MM.1S (cell line): Measurements from ENCODE around the gene DDB1.

Experiments used
- DNase-seq: peaks from one replicate; pipeline ENCODE4 v3.0.0-alpha.2; 2015
- H2AFZ ChIP-seq: fragments of 300-600 bp; sonication (generic); 2 replicates; pipeline ENCODE4 v1.6.0; 2016; ENCODE audit warnings: antibody characterized with exemption, low read length
- H3F3A ChIP-seq: fragments of 300-600 bp; sonication (generic); 2 replicates; pipeline ENCODE4 v1.6.1; 2016; ENCODE audit warnings: mild to moderate bottlenecking, antibody characterized with exemption, low read length, moderate library complexity, mixed read lengths; ENCODE audit not compliant: insufficient read depth
- H3K27ac ChIP-seq: fragments of 300-600 bp; sonication (generic); 2 replicates; pipeline ENCODE4 v1.5.1; 2016; ENCODE audit warnings: mild to moderate bottlenecking, low read length
- H3K27me3 ChIP-seq: fragments of 300-600 bp; sonication (generic); replicated peaks from 2 replicates; pipeline ENCODE4 v1.6.0; 2016; ENCODE audit warnings: low read length; ENCODE audit not compliant: insufficient read depth
- H3K36me3 ChIP-seq: fragments of 300-600 bp; sonication (generic); replicated peaks from 2 replicates; pipeline ENCODE4 v1.6.1; 2016; ENCODE audit warnings: mild to moderate bottlenecking, low read length, mixed read lengths; ENCODE audit not compliant: insufficient read depth
- H3K4me1 ChIP-seq: fragments of 300-600 bp; sonication (generic); 2 replicates; pipeline ENCODE4 v1.6.1; 2016; ENCODE audit warnings: low read length, mixed read lengths
- H3K4me2 ChIP-seq: fragments of 300-600 bp; sonication (generic); 2 replicates; pipeline ENCODE4 v1.6.0; 2016; ENCODE audit warnings: low read depth, low read length
- H3K4me3 ChIP-seq: fragments of 300-600 bp; sonication (generic); 2 replicates; pipeline ENCODE4 v1.5.1; 2016; ENCODE audit warnings: low read length, mixed read lengths
- H3K79me2 ChIP-seq: fragments of 300-600 bp; sonication (generic); 2 replicates; pipeline ENCODE4 v1.6.1; 2016; ENCODE audit warnings: mixed run types, low read length, mixed read lengths
- H3K9ac ChIP-seq: fragments of 300-600 bp; sonication (generic); 2 replicates; pipeline ENCODE4 v1.6.1; 2016; ENCODE audit warnings: low read length, mixed read lengths
- H3K9me2 ChIP-seq: fragments of 300-600 bp; sonication (generic); replicated peaks from 2 replicates; pipeline ENCODE4 v1.6.1; 2016; ENCODE audit warnings: mild to moderate bottlenecking, low read length, mixed read lengths; ENCODE audit not compliant: insufficient read depth
- H3K9me3 ChIP-seq: fragments of 300-600 bp; sonication (generic); replicated peaks from 2 replicates; pipeline ENCODE4 v1.6.1; 2016; ENCODE audit warnings: mild to moderate bottlenecking, low read length, mixed read lengths; ENCODE audit not compliant: insufficient read depth
- H4K20me1 ChIP-seq: fragments of 300-600 bp; sonication (generic); 2 replicates; pipeline ENCODE4 v1.6.1; 2016; ENCODE audit warnings: mild to moderate bottlenecking, low read length, moderate library complexity, mixed read lengths; ENCODE audit not compliant: insufficient read depth
- EZH2 ChIP-seq: fragments of 300-600 bp; sonication (generic); optimal IDR thresholded peaks from 2 replicates; pipeline ENCODE3; 2017; ENCODE audit warnings: low read depth, mild to moderate bottlenecking, antibody characterized with exemption, low read length, mixed read lengths
- EZH2phosphoT487 ChIP-seq: fragments of 300-600 bp; sonication (generic); IDR thresholded peaks from 2 replicates; pipeline ENCODE4 v1.6.1; 2018; ENCODE audit warnings: antibody characterized with exemption, low read length
- TF ChIP-seq, protein P1 (sequence below): fragments of 300-600 bp; sonication (generic); IDR thresholded peaks from 2 replicates; pipeline ENCODE4 v1.5.1; 2016; ENCODE audit warnings: antibody characterized with exemption, low read length, mixed read lengths

The DDB1 gene

DNA sequence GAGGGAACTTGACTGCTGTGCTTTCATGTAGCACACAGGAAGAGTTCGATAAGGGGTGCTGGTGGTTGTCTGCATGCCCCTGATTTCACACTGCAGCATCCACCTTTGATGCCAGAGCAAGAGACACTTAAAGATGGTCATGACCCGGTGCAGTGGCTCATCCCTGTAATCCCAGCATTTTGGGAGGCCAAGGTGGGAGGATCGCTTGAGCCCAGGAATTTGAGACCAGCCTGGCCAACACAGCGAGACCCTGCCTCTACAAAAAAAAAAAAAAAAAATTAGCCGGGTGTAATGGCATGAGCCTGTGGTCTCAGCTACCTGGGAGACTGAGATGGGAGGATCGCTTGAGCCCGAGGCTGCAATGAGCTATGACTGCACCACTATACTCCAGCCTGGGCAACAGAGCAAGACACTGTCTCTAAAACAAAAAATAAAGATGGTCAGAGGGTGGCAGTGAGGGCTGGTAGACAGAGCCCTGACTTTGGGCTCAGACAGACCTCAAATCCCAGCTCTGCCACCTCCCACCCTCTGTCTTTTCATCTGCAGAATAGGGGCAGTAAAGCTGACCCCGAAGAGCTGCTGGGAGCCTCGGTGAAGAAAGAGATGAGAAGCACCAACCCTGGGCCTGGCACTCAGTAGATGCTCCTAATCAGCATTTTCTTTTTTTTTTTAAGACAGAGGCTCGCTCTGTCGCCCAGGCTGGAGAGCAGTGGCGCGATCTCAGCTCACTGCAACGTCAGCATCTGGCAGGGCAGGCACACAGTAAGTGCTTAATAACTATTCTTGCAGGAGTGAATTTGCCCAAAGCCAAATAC lies 55.5 kb downstream of the DDB1 start:
- no peak overlapping the region for H2AFZ ChIP-seq
- no peaks in the 10 kb centered on the region for H3K9me2 ChIP-seq
- H3K9me3 ChIP-seq: no peaks in the 10 kb centered on the region
- H3K36me3 ChIP-seq: no peaks in the 10 kb centered on the region
- TF ChIP-seq EZH2phosphoT487: no peak
- TF ChIP-seq EZH2: no peak
- TF ChIP-seq, protein P1, sequence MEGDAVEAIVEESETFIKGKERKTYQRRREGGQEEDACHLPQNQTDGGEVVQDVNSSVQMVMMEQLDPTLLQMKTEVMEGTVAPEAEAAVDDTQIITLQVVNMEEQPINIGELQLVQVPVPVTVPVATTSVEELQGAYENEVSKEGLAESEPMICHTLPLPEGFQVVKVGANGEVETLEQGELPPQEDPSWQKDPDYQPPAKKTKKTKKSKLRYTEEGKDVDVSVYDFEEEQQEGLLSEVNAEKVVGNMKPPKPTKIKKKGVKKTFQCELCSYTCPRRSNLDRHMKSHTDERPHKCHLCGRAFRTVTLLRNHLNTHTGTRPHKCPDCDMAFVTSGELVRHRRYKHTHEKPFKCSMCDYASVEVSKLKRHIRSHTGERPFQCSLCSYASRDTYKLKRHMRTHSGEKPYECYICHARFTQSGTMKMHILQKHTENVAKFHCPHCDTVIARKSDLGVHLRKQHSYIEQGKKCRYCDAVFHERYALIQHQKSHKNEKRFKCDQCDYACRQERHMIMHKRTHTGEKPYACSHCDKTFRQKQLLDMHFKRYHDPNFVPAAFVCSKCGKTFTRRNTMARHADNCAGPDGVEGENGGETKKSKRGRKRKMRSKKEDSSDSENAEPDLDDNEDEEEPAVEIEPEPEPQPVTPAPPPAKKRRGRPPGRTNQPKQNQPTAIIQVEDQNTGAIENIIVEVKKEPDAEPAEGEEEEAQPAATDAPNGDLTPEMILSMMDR: no peak
- H3K79me2 ChIP-seq: no peaks in the 10 kb centered on the region
- H3K4me2 ChIP-seq: no peak overlapping the region
- peak; percentile 36 for DNase-seq
- H3K4me3 ChIP-seq: no peak overlapping the region
- H3F3A ChIP-seq: no peaks in the 10 kb centered on the region
- no peaks in the 10 kb centered on the region for H4K20me1 ChIP-seq
- H3K27ac ChIP-seq: peak overlapping the region; percentile 49; the same call in 1 of the 2 replicates
- H3K9ac ChIP-seq: no peak overlapping the region
- H3K27me3 ChIP-seq: peaks cover 15% of the 10 kb centered on the region
- peaks cover 4% of the 10 kb centered on the region; the same call in 1 of the 2 replicates for H3K4me1 ChIP-seq

DNA sequence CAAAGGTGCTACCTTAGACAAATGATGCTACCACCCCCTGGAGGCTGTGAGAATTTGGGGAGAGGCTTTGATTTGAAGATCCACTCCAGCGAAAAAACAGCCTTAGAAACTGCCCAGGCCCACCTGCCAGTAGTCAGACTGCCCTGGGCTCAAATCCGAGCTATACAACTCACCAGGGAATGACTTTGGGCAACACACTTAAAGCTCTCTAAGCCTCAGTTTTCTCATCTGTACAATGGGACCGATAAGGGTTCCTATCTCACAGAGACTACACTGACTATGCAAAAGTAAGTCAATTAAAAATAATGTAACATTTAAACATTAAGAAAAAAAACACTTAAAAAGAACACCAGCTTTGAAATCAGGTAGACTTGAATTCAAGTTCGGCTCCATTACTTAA lies 57.7 kb downstream of the DDB1 start:
- Histone ChIP-seq H3K4me2 (no peak overlapping the region), H3K9ac (no peak overlapping the region), H3F3A (no peaks in the 10 kb centered on the region), H4K20me1 (no peaks in the 10 kb centered on the region), H2AFZ (no peak overlapping the region), H3K4me1 (peaks cover 4% of the 10 kb centered on the region; the same call in 1 of the 2 replicates), H3K79me2 (no peaks in the 10 kb centered on the region), H3K27me3 (peaks cover 15% of the 10 kb centered on the region), H3K36me3 (no peaks in the 10 kb centered on the region), H3K4me3 (no peak overlapping the region), H3K27ac (no peak overlapping the region), H3K9me2 (no peaks in the 10 kb centered on the region), H3K9me3 (no peaks in the 10 kb centered on the region)
- DNase-seq: no peak
- no peak for TF ChIP-seq EZH2
- no peak for TF ChIP-seq EZH2phosphoT487
- TF ChIP-seq, protein P1: no peak

DNA sequence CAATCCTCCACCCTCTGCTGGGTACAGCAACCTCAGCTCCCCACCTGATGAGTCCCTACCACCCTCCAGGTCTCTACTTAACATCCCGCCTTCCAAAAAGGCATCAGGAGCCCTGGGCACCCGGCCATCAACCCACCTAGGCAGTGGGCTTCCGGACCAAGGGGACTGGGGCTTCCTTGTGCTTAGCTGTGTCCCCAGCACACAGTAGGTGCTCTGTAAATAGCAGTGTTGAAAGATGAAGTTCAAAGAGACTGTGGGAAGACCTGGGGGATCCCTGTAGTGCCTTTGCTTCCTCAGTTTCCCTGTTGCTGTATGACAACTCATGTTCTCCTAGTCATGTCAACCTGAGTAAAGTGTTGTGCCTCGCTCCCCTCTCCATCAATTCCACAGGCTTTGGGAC lies 58.8 kb downstream of the DDB1 start:
- Histone ChIP-seq H3K4me2 (no peak overlapping the region), H2AFZ (no peak overlapping the region), H3K4me3 (no peak overlapping the region), H3K9ac (no peak overlapping the region), H3F3A (no peaks in the 10 kb centered on the region), H3K9me3 (no peaks in the 10 kb centered on the region), H3K4me1 (peaks cover 4% of the 10 kb centered on the region; the same call in 1 of the 2 replicates), H3K27ac (no peak overlapping the region), H3K27me3 (peaks cover 15% of the 10 kb centered on the region), H3K9me2 (no peaks in the 10 kb centered on the region), H3K79me2 (no peaks in the 10 kb centered on the region), H4K20me1 (no peaks in the 10 kb centered on the region), H3K36me3 (no peaks in the 10 kb centered on the region)
- TF ChIP-seq EZH2phosphoT487 (no peak), EZH2 (no peak)
- TF ChIP-seq, protein P1: no peak
- no peak for DNase-seq
